SK-N-DZ (cell line): ENCODE data around the gene OSM.

ENCODE experiments used
- DNase-seq: peaks from one replicate; pipeline ENCODE4 v3.0.0-alpha.2; 2015; ENCODE audit warnings: low spot score

Gene OSM

GRCh38 chr22:30285176-30285845, 18.7 kb upstream of the OSM start:
- DNase-seq, result no peak

GRCh38 chr22:30284666-30285065, 18.0 kb upstream of the OSM start:
- DNase-seq, result no peak

GRCh38 chr22:30284172-30284571, 17.5 kb upstream of the OSM start:
- DNase-seq, result no peak

GRCh38 chr22:30283342-30283741, 16.7 kb upstream of the OSM start:
- DNase-seq, result no peak

GRCh38 chr22:30282616-30283046, 16.0 kb upstream of the OSM start:
- DNase-seq, result no peak

- no peak for DNase-seq
Observed at GRCh38 chr22:30280505-30280904, 13.9 kb upstream of the OSM start.

- DNase-seq, result no peak
Observed at GRCh38 chr22:30279932-30280331, 13.3 kb upstream of the OSM start.

GRCh38 chr22:30279046-30279788, 12.6 kb upstream of the OSM start:
- no peak for DNase-seq

GRCh38 chr22:30277547-30278344, 11.1 kb upstream of the OSM start:
- no peak for DNase-seq

- no peak for DNase-seq
Observed at GRCh38 chr22:30276039-30276438, 9.4 kb upstream of the OSM start.

- DNase-seq, result no peak
Observed at GRCh38 chr22:30275625-30276024, 9.0 kb upstream of the OSM start.

- DNase-seq, result no peak
Observed at GRCh38 chr22:30274437-30274812, 7.8 kb upstream of the OSM start.

- DNase-seq, result no peak
Observed at GRCh38 chr22:30273711-30274436, 7.2 kb upstream of the OSM start.

GRCh38 chr22:30272781-30273601, 6.3 kb upstream of the OSM start:
- no peak for DNase-seq

GRCh38 chr22:30270832-30271231, 4.2 kb upstream of the OSM start:
- no peak for DNase-seq

- DNase-seq, result no peak
Observed at GRCh38 chr22:30268331-30268730, 1.7 kb upstream of the OSM start.

- DNase-seq, result no peak
Observed at GRCh38 chr22:30267382-30268302, 991 bp upstream of the OSM start.

- DNase-seq, result peak; percentile 35
Observed at GRCh38 chr22:30265823-30266444, 717 bp downstream of the OSM start.

GRCh38 chr22:30265131-30265720, 1.4 kb downstream of the OSM start:
- DNase-seq, result no peak
